Chondrocyte (in vitro differentiated cells): ENCODE data around the gene ULK4. TPM values are rescaled to one million over a fixed set of nuclear protein-coding genes. Genes with fewer than 3 reads are reported as not detected.

ENCODE experiments used
- DNase-seq: peaks from one replicate; pipeline ENCODE4 v3.0.0; 2021; ENCODE audit warnings: mixed read lengths, low spot score
- H3K27ac Mint-ChIP-seq: one replicate; pipeline ENCODE4 v1.8.0; 2021; ENCODE audit warnings: mild to moderate bottlenecking, moderate library complexity, mixed read lengths; ENCODE audit not compliant: unreplicated experiment
- H3K27me3 Mint-ChIP-seq: 2 replicates; pipeline ENCODE4 v1.8.0; 2021; ENCODE audit warnings: low read depth, mixed read lengths
- H3K36me3 Mint-ChIP-seq: 2 replicates; pipeline ENCODE4 v1.8.0; 2021; ENCODE audit warnings: low read depth, mixed read lengths
- H3K4me1 Mint-ChIP-seq: 2 replicates; pipeline ENCODE4 v1.8.0; 2021; ENCODE audit warnings: low read depth, mild to moderate bottlenecking, mixed read lengths
- H3K4me3 Mint-ChIP-seq: one replicate; pipeline ENCODE4 v1.8.0; 2021; ENCODE audit warnings: mild to moderate bottlenecking, moderate library complexity, mixed read lengths; ENCODE audit not compliant: unreplicated experiment
- H3K9me3 Mint-ChIP-seq: 2 replicates; pipeline ENCODE4 v1.8.0; 2021; ENCODE audit warnings: low read depth, mixed read lengths
- total RNA-seq: library from RNA; stranded (reverse); gene quantifications from 3 replicates; pipeline ENCODE4 v1.2.1, GENCODE V29; 2021
- TF ChIP-seq, protein P1 (sequence below): fragments of 200-600 bp; sonication (generic); IDR thresholded peaks from 2 replicates; pipeline ENCODE4 v1.5.0; 2021; ENCODE audit warnings: antibody characterized with exemption, mild to moderate bottlenecking, moderate library complexity

Gene ULK4
- total RNA-seq, 1 donor from 2014 or later: 9.1 TPM

DNA sequence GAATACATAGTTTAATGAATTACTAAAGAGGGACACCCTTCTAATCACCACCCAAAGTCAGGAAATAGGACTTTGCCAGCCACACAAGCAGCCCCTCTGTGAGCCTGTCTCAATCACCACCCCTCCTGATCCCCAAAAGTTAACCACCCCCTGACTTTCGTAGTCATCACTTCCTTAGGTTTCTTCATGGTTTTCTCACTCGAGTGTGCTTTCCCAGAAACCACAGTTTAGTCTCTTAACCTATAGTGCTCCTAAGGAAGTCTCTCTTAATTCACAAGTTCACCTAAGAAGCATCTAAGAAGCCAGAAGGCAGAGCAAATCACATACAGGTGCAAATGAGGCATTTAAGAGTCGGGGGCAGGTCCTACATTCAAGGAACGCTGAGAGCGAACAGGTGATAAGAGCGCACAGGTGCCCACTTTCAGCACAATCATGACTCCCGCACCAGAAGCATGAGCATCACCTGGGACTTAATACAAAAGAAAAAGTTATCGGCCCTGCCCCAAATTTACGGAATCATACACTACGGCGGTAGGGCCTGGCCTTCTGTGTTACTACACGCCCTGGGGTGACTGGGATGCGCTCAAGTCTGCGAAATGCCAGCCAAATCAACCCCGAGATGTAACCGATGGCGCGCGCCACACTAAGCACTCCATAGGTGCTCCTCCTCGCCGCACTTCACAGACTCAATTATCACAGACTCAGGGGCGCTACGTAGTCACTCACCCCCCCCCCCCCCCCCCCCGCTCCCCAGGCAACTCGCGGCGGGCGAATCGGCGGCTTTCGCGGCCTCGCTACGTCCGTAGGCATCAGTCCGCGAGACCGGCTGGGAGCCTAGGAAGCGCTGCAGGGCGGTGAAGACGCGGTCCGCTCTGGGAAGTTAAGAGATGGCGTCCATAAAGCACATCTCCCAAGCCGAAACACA lies 815 bp downstream of the ULK4 start:
- H3K4me1 Mint-ChIP-seq: peaks cover 13% of the 10 kb centered on the region
- TF ChIP-seq, protein P1, sequence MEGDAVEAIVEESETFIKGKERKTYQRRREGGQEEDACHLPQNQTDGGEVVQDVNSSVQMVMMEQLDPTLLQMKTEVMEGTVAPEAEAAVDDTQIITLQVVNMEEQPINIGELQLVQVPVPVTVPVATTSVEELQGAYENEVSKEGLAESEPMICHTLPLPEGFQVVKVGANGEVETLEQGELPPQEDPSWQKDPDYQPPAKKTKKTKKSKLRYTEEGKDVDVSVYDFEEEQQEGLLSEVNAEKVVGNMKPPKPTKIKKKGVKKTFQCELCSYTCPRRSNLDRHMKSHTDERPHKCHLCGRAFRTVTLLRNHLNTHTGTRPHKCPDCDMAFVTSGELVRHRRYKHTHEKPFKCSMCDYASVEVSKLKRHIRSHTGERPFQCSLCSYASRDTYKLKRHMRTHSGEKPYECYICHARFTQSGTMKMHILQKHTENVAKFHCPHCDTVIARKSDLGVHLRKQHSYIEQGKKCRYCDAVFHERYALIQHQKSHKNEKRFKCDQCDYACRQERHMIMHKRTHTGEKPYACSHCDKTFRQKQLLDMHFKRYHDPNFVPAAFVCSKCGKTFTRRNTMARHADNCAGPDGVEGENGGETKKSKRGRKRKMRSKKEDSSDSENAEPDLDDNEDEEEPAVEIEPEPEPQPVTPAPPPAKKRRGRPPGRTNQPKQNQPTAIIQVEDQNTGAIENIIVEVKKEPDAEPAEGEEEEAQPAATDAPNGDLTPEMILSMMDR: no peak

DNA sequence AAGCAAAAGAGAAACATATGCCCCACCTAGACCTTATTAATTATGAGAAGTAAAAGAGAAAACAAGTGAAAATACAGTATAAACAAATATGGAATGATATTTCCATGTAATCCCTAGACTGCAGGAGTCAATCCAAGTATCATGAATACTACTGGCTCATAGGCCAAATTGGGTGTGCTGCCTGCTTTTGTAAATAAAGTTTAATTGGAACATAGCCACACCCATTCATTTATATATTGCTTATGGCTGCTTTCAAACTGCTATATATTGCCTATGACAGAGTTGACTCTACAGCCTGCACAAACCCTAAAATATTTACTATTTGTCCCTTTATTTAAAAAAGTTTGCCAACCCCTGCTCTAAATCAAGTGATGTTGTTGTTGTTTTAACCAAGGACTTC lies 5.3 kb downstream of the ULK4 start:
- H3K4me1 Mint-ChIP-seq: peaks cover 8% of the 10 kb centered on the region
- no peak overlapping the region for H3K27ac Mint-ChIP-seq
- H3K9me3 Mint-ChIP-seq: no peaks in the 10 kb centered on the region
- no peaks in the 10 kb centered on the region for H3K27me3 Mint-ChIP-seq
- DNase-seq: no peak
- TF ChIP-seq, protein P1: no peak
- H3K4me3 Mint-ChIP-seq: no peak overlapping the region
- no peaks in the 10 kb centered on the region for H3K36me3 Mint-ChIP-seq

More for the DNA sequence above, 815 bp downstream of the ULK4 start:
- H3K9me3 Mint-ChIP-seq: no peaks in the 10 kb centered on the region
- DNase-seq: no peak
- H3K27ac Mint-ChIP-seq: peak overlapping the region; percentile 99
- no peaks in the 10 kb centered on the region for H3K27me3 Mint-ChIP-seq
- peak overlapping the region; percentile 96 for H3K4me3 Mint-ChIP-seq
- H3K36me3 Mint-ChIP-seq: no peaks in the 10 kb centered on the region

DNA sequence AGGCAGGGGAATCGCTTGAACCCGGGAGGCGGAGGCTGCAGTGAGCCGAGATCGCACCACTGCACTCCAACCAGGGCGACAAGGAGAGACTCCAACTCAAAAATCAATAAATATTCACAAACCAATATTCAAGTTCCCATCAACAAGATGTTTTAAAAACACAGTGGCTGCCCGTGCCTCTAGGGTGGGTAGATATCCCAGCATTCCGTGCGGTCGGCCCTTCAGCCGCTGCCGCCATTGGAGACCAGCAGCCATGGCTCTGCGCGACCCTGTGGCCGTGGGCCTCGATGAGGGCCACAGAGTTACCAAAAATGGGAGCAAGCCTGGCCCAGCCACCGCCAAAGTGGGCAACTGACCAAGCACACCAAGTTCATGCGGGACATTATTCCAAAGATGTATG lies 6.7 kb downstream of the ULK4 start:
- H3K4me3 Mint-ChIP-seq: no peak overlapping the region

DNA sequence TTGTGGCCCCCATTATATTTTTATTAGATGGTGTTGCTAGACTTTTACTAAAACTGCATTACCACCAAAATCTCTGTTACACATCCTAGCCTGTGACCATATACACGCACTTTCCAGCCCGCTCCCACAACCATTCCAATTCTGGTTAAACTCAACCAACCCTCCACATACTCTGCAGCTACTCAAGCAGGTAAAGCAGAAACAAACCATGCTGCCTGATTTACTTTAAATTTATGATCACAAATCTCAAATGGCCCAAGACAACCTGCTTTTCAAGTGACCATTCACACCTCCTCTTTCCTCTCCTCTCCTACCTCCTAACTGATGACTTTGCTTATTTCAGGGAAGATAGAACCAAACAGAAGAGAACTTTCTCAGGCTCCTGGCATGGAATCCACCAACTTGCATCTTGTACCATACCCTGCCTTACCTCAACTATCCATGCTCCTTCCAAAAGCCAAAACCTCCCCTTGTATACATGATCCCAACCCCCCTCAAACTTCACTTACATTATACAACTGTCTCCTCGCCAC lies 18.5 kb downstream of the ULK4 start:
- Mint-ChIP-seq H3K36me3 (peaks cover 5% of the 10 kb centered on the region), H3K27me3 (no peaks in the 10 kb centered on the region), H3K9me3 (no peaks in the 10 kb centered on the region), H3K4me3 (no peak overlapping the region), H3K4me1 (no peaks in the 10 kb centered on the region), H3K27ac (no peak overlapping the region)
- DNase-seq: no peak
- TF ChIP-seq, protein P1: no peak

More for the DNA sequence above, 6.7 kb downstream of the ULK4 start:
- Mint-ChIP-seq H3K27ac (no peak overlapping the region), H3K36me3 (peaks cover 3% of the 10 kb centered on the region), H3K9me3 (peaks cover 4% of the 10 kb centered on the region), H3K27me3 (no peaks in the 10 kb centered on the region), H3K4me1 (no peaks in the 10 kb centered on the region)
- no peak for DNase-seq
- TF ChIP-seq, protein P1: no peak

DNA sequence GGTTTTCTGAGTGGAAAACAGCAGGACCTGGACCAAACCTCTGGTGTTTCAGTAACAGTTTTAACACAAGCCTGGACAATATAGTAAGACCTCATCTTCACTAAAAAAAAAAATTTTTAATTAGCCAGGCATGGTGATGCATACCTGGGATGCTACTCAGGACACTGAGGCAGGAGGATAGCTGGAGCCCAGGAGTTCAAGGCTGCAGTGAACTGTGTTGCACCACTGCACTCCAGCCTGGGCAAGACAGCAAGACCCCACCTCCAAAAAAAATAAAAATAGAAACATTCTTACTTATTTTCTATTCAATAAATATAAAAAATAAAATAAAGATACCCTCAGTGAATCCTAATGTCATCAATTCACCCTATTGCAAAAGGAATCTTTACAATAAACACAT lies 21.5 kb downstream of the ULK4 start:
- DNase-seq: no peak
- TF ChIP-seq, protein P1: no peak
- Mint-ChIP-seq H3K27ac (no peak overlapping the region), H3K4me3 (no peak overlapping the region), H3K27me3 (no peaks in the 10 kb centered on the region), H3K4me1 (no peaks in the 10 kb centered on the region), H3K9me3 (no peaks in the 10 kb centered on the region), H3K36me3 (peaks cover under 1% of the 10 kb centered on the region)
